DMS53 treated with DMSO at 0.1 percent for 48 hours (cell line): ENCODE data around the gene TAF7L.
A peak's percentile ranks its signal among the peaks of the same experiment; 100 is the strongest.

Source experiments
- DNase-seq: peaks from one replicate; lab custom pipeline; 2025; ENCODE audit not compliant: unreplicated experiment; lab: John Stamatoyannopoulos, UW

Gene TAF7L

DNA sequence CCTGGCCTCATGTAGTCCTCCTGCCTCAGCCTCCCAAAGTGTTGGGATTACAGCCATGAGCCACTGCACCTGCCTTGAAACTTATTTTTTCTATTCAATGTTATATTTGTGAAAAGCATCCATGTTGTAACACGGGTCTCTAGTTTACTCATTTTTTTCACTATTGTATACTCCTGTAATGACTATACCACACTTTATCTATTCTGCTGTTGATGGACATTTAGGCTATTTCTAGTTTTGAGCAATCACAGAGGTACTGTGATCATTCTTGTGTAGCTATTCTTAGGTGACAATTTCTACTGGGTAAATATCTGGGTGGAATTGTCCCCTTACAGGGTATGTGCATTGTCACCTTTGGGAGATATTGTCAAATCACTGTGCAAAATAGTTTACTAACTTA, 67.9 kb downstream of the TAF7L start:
- DNase-seq = no peak

DNA sequence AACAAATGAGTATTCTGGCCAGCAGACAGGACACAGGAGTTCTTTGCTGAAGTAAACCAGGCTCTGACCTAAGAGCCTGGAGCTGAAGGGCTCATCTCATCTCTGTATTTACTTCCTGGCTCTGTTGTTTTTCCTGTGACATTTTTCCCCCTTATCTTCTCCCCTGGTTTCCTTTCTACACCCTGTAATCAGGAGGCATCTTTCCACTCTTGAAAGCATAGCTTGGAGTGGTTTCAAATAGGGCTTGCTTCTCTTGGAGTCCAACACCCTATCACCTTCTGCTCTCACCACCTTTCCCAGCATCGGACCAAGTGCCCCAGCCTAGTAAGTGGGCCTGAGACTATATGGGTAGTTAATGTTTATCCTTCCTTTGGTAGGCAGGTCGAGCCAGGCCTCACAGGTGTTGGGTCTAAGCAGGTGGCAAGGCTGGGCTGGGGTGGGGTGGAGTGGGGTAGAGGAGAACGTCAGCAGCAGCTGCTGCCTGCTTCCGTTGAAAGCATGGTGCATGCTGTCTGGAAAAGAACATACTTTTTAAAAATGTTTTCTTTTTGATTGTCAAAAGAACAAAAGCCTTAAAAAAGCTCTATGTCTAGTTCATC, 70.4 kb downstream of the TAF7L start:
- peak; percentile 83 for DNase-seq

DNA sequence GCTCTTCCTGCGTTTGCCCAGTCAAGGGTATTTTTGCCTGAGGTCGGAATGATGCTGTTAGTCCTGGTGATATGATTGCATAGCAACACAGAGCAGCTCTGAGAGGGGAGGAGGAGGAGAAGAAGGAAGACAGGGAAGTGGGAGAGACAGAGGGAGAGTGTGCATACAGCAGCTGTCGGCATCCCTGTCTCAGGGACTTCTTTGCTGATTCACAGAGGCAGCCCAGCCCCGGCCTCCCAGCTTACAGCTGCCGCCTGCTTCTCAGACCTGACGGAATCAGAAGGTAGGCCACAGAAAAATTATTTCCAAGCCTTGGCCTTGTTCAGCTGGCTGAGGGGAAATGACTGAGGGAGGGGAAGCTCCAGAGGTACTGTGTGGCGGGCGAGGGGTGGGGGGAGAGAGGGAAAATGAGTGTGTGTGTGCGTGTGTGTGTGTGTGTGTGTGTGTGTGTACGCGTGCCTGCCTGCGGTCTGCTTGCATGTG, 71.2 kb downstream of the TAF7L start:
- peak; percentile 40 for DNase-seq

DNA sequence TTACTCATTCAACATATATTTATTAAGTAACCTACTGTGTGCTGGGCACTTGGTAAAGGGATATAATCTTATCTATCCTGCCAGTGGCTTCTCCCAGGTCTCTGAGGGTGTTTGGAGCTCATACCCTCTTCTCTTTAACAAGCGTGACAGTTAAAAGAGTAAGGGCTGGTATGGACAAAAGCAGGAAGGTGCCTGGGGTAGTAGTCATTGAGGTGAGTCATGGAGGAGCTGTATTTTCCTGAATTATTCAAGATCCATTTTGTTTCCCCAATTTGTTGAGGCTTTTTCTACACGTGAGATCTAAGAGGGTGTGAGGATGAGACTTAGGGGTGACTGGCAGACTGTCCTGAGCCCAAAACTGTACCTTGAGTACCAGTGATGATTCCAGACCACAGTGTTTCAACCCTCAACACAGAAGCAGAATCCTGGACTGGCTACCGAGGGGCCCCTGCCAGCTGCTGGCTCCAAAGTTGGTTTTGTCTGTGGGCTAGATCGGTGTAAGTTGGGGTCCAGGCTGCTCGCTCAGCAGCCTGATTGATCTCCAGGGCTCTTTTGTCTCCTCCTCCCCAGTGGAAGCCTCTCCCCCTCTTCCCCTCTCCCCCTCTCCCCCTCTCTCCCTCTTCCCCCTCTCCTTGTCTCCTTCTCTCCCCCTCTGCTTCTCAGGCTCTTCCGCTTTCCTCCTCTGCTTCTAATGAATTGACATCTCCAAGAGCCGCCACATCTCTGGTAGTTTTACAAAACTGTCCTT, 71.8 kb downstream of the TAF7L start, which contains the start of gene DRP2:
TSS of gene DRP2 (plus strand) at position 671 of the 748 bp plus-strand sequence. CDS start 11,862 bp downstream, outside the sequence.
- peak; percentile 21 for DNase-seq
